Measurements from ENCODE around the gene KCNV2.

Gene KCNV2

GRCh38 chr9:2711716-2712115, 5.6 kb upstream of the KCNV2 start:
- TF ChIP-seq CTCF (IDR thresholded peaks at IDR 0.05) = no peak
- no peak overlapping the region for H3K9ac ChIP-seq
- no peak overlapping the region for H3K27ac ChIP-seq
- H2AFZ ChIP-seq = peak overlapping the region; percentile 7
- H3K36me3 ChIP-seq (ENCODE audit: control insufficient read depth, insufficient read depth, low read length) = no peaks in the 10 kb centered on the region
- no peaks in the 10 kb centered on the region for H3K27me3 ChIP-seq (ENCODE audit: control insufficient read depth, insufficient read depth, low read length)
- no peak overlapping the region for H3K4me3 ChIP-seq (ENCODE audit: low read depth, low read length)
- no peaks in the 10 kb centered on the region for H3K79me2 ChIP-seq
- H3K4me1 ChIP-seq = peaks cover 6% of the 10 kb centered on the region
- H3K9me3 ChIP-seq (ENCODE audit: control insufficient read depth, low read length) = no peaks in the 10 kb centered on the region
- H3K4me2 ChIP-seq (ENCODE audit: low read length) = no peak overlapping the region

GRCh38 chr9:2718001-2718697, 839 bp downstream of the KCNV2 start:
- Histone ChIP-seq H3K27ac (no peak overlapping the region), H2AFZ (no peak overlapping the region), H3K36me3 (ENCODE audit: control insufficient read depth, insufficient read depth, low read length) (no peaks in the 10 kb centered on the region), H3K4me3 (ENCODE audit: low read depth, low read length) (no peak overlapping the region), H3K9me3 (ENCODE audit: control insufficient read depth, low read length) (no peaks in the 10 kb centered on the region), H3K4me2 (ENCODE audit: low read length) (no peak overlapping the region), H3K4me1 (no peaks in the 10 kb centered on the region), H3K79me2 (no peaks in the 10 kb centered on the region), H3K27me3 (ENCODE audit: control insufficient read depth, insufficient read depth, low read length) (no peaks in the 10 kb centered on the region), H3K9ac (no peak overlapping the region)
- no peak for TF ChIP-seq CTCF (IDR thresholded peaks at IDR 0.05)

GRCh38 chr9:2718698-2719033, 1.4 kb downstream of the KCNV2 start:
- Histone ChIP-seq H3K27ac (no peak overlapping the region), H3K4me1 (no peaks in the 10 kb centered on the region), H3K4me2 (ENCODE audit: low read length) (no peak overlapping the region), H3K9ac (no peak overlapping the region), H3K79me2 (no peaks in the 10 kb centered on the region), H3K27me3 (ENCODE audit: control insufficient read depth, insufficient read depth, low read length) (no peaks in the 10 kb centered on the region), H2AFZ (no peak overlapping the region), H3K36me3 (ENCODE audit: control insufficient read depth, insufficient read depth, low read length) (no peaks in the 10 kb centered on the region), H3K4me3 (ENCODE audit: low read depth, low read length) (no peak overlapping the region), H3K9me3 (ENCODE audit: control insufficient read depth, low read length) (no peaks in the 10 kb centered on the region)
- TF ChIP-seq CTCF (IDR thresholded peaks at IDR 0.05) = no peak

- Histone ChIP-seq H3K4me3 (ENCODE audit: low read depth, low read length) (no peak overlapping the region), H3K27ac (no peak overlapping the region), H2AFZ (no peak overlapping the region), H3K4me2 (ENCODE audit: low read length) (no peak overlapping the region), H3K4me1 (peaks cover 4% of the 10 kb centered on the region), H3K79me2 (no peaks in the 10 kb centered on the region), H3K9ac (no peak overlapping the region), H3K36me3 (ENCODE audit: control insufficient read depth, insufficient read depth, low read length) (no peaks in the 10 kb centered on the region), H3K27me3 (ENCODE audit: control insufficient read depth, insufficient read depth, low read length) (no peaks in the 10 kb centered on the region), H3K9me3 (ENCODE audit: control insufficient read depth, low read length) (no peaks in the 10 kb centered on the region)
- TF ChIP-seq CTCF (IDR thresholded peaks at IDR 0.05) = no peak
Observed at GRCh38 chr9:2720179-2720654, 2.9 kb downstream of the KCNV2 start.

- H3K9ac ChIP-seq = no peak overlapping the region
- peaks cover 5% of the 10 kb centered on the region for H3K4me1 ChIP-seq
- H3K79me2 ChIP-seq = no peaks in the 10 kb centered on the region
- no peak for TF ChIP-seq CTCF (IDR thresholded peaks at IDR 0.05)
- H3K27me3 ChIP-seq (ENCODE audit: control insufficient read depth, insufficient read depth, low read length) = no peaks in the 10 kb centered on the region
- H2AFZ ChIP-seq = peak overlapping the region; percentile 25
- no peak overlapping the region for H3K27ac ChIP-seq
- no peak overlapping the region for H3K4me3 ChIP-seq (ENCODE audit: low read depth, low read length)
- no peak overlapping the region for H3K4me2 ChIP-seq (ENCODE audit: low read length)
- H3K9me3 ChIP-seq (ENCODE audit: control insufficient read depth, low read length) = no peaks in the 10 kb centered on the region
- H3K36me3 ChIP-seq (ENCODE audit: control insufficient read depth, insufficient read depth, low read length) = no peaks in the 10 kb centered on the region
Observed at GRCh38 chr9:2722715-2723114, 5.4 kb downstream of the KCNV2 start.
